ENCODE results near the gene DLEU7.

DNA sequence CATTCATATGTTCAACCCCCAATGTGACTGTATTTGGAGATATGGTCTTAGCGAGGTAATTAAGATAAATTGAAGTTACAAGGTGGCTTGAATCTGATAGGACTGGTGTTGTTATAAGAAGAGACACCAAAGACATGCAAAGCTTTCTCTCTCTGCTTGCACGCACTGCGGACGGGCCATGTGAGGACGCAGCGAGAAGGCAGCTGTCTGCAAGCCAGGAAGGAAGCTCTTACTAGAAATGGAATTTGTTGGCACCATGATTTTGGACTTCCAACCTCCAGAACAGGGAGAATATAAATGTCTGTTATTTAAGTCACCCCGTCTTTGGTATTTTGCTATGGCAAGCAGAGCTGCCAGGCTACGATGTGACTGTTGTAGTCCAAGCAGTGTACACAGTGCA lies 4.8 kb downstream of the DLEU7 start:
- TF ChIP-seq, protein P1, sequence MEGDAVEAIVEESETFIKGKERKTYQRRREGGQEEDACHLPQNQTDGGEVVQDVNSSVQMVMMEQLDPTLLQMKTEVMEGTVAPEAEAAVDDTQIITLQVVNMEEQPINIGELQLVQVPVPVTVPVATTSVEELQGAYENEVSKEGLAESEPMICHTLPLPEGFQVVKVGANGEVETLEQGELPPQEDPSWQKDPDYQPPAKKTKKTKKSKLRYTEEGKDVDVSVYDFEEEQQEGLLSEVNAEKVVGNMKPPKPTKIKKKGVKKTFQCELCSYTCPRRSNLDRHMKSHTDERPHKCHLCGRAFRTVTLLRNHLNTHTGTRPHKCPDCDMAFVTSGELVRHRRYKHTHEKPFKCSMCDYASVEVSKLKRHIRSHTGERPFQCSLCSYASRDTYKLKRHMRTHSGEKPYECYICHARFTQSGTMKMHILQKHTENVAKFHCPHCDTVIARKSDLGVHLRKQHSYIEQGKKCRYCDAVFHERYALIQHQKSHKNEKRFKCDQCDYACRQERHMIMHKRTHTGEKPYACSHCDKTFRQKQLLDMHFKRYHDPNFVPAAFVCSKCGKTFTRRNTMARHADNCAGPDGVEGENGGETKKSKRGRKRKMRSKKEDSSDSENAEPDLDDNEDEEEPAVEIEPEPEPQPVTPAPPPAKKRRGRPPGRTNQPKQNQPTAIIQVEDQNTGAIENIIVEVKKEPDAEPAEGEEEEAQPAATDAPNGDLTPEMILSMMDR (IDR thresholded peaks at IDR 0.05 in 4 of 5, conservative IDR thresholded peaks at IDR 0.05 in 1 of 5), result no peak
- TF ChIP-seq POLR2A (IDR thresholded peaks at IDR 0.05), result no peak
